Adrenal gland (tissue), 5 donors: ENCODE data around the gene ENDOG.

Source experiments
- POLR2A ChIP-seq, 2 donors: fragments of 450-650 bp; IDR thresholded peaks; one replicate each; pipeline ENCODE4 v1.6.1; 2017; ENCODE audit warnings: antibody characterized with exemption in 2 of 2, mild to moderate bottlenecking in 2 of 2, moderate library complexity in 1 of 2
- TF ChIP-seq, protein P1 (sequence below), 6 experiments: fragments of 450-650 bp in 4 of 6; fragments of 200-600 bp in 2 of 6; sonication (generic) in 1 of 6; IDR thresholded peaks; 1 replicate in 5 of 6; 2 replicates in 1 of 6; pipeline versions ENCODE4 v1.5.1 to v1.8.0; 2016 to 2021; ENCODE audit warnings: antibody characterized with exemption in 6 of 6, mild to moderate bottlenecking in 2 of 6, moderate library complexity in 1 of 6
- donor health status: DM: no; HTN: no; CAD: no.

DNA sequence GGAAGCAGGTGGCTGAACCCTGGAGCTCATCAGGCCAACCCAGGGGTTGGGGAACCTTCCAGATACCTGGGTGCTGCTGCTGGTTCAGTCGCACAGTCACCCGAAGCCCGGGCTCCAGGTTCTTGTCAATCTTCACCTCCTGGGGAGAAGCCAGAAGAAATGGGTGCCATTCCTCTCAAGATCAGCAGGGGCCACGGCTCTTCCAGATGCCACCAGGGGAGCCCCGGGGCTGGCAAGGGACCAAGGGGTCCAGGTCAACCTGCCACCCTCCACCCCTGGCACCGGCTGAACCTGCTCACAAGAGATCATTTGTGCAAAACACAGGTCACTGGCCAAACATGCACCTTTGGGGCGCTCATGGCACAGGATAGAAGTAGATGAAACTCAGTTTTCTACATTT lies 6.6 kb downstream of the ENDOG start:
- TF ChIP-seq, protein P1, sequence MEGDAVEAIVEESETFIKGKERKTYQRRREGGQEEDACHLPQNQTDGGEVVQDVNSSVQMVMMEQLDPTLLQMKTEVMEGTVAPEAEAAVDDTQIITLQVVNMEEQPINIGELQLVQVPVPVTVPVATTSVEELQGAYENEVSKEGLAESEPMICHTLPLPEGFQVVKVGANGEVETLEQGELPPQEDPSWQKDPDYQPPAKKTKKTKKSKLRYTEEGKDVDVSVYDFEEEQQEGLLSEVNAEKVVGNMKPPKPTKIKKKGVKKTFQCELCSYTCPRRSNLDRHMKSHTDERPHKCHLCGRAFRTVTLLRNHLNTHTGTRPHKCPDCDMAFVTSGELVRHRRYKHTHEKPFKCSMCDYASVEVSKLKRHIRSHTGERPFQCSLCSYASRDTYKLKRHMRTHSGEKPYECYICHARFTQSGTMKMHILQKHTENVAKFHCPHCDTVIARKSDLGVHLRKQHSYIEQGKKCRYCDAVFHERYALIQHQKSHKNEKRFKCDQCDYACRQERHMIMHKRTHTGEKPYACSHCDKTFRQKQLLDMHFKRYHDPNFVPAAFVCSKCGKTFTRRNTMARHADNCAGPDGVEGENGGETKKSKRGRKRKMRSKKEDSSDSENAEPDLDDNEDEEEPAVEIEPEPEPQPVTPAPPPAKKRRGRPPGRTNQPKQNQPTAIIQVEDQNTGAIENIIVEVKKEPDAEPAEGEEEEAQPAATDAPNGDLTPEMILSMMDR (IDR thresholded peaks at IDR 0.05): no peak
- TF ChIP-seq POLR2A (IDR thresholded peaks at IDR 0.05): no peak
